Activated CD4-positive, alpha-beta T cell treated with anti-CD3 and anti-CD28 coated beads for 36 hours (primary cell): ENCODE data around the gene ZIC5. TPM values are rescaled to one million over a fixed set of nuclear protein-coding genes. Genes with fewer than 3 reads are reported as not detected.
A peak's percentile ranks its signal among the peaks of the same experiment; 100 is the strongest.

Experiments
- ATAC-seq: fragments of 200-7000 bp; cut with Tn5 transposase; one replicate; pipeline ENCODE4 v1.10.0; 2021; ENCODE audit warnings: mild to moderate bottlenecking, moderate library complexity
- CTCF ChIA-PET: fragments of 350-600 bp; sonication (Branson Sonifier 250); formaldehyde crosslinking; loops from one replicate; lab custom pipeline; 2021; ENCODE audit warnings: antibody characterized with exemption; lab: Charles Lee
- POLR2A ChIA-PET: fragments of 350-600 bp; sonication (Branson Sonifier 250); formaldehyde crosslinking; loops from one replicate; lab custom pipeline; 2021; ENCODE audit warnings: antibody characterized with exemption, inconsistent platforms; lab: Charles Lee
- DNase-seq: peaks from one replicate; pipeline ENCODE4 v3.0.0-alpha.2; 2020
- H3K27ac Mint-ChIP-seq: one replicate; pipeline ENCODE4 v1.8.0; 2021; ENCODE audit warnings: mixed read lengths
- H3K27me3 Mint-ChIP-seq: one replicate; pipeline ENCODE4 v1.8.0; 2021; ENCODE audit warnings: mixed read lengths
- H3K36me3 Mint-ChIP-seq: one replicate; pipeline ENCODE4 v1.8.0; 2021; ENCODE audit warnings: low read depth, mixed read lengths
- H3K4me1 Mint-ChIP-seq: one replicate; pipeline ENCODE4 v1.8.0; 2021; ENCODE audit warnings: mixed read lengths
- H3K4me3 Mint-ChIP-seq: one replicate; pipeline ENCODE4 v1.8.0; 2021; ENCODE audit warnings: mild to moderate bottlenecking, moderate library complexity, mixed read lengths
- H3K9me3 Mint-ChIP-seq: one replicate; pipeline ENCODE4 v1.8.0; 2021; ENCODE audit warnings: low read depth, mixed read lengths
- intact Hi-C, 2 experiments: fragments of 100-400 bp; cut with DNase I in 1 of 2; cut with micrococcal nuclease in 1 of 2; formaldehyde crosslinking; loops; one replicate each; pipeline versions ENCODE4 v1.14.2 to v1.15.1; 2022 to 2024; cut with DNase I, micrococcal nuclease
- total RNA-seq, 2 experiments: library from RNA; stranded (reverse); gene quantifications; one replicate each; pipeline ENCODE4 v1.2.3, GENCODE V29; 2021

Gene ZIC5
- total RNA-seq, 2 experiments from 2014 or later, result not detected

DNA sequence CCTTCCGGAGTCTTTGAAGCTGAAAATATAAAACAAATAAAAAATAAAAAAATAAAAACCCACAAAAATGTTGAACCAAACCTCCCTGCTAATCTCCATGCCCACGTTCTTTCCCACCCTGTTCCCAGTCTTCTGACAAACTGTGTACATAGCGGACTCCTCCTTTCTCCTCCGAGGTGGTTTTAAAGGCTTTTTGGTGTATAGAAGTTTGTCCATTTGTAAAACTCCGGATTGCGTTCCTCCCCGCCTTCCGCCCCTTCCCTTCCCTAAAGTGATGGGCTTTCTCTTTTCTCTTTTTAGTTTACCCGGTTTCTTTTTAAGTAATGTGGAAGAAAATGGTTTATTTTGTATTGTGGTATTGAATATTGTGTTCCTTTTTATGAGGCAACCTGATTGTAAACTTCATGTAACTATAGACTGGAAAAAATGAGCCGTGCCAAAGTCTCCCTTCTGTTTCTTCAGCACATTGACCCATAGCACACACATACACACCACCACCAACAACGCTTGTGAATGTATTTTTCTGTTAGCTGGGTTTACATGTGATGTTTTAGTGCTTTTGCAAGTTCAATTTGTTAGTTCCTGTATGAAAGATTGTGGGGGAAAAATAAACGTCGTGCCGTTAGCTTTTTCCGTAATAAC is 14.4 kb upstream of the ZIC5 start:
- H3K27ac Mint-ChIP-seq, result no peak overlapping the region
- H3K36me3 Mint-ChIP-seq, result no peaks in the 10 kb centered on the region
- peaks cover 35% of the 10 kb centered on the region for H3K4me1 Mint-ChIP-seq
- DNase-seq (no peak), ATAC-seq (no peak)
- CTCF ChIA-PET, result interaction anchor here (1.7 kb wide), 1 partner anchor 12 kb away, joined by 6 read pairs; no protein-coding TSS in a partner anchor
- peaks cover 73% of the 10 kb centered on the region for H3K27me3 Mint-ChIP-seq
- no peaks in the 10 kb centered on the region for H3K9me3 Mint-ChIP-seq
- POLR2A ChIA-PET, result no interaction called here
- no peak overlapping the region for H3K4me3 Mint-ChIP-seq
- intact Hi-C loops, result loop anchor here (2.0 to 10.0 kb wide), 5 partner anchors 15 to 529 kb away; partner anchors contain the start of gene ZIC5 (in 1 of the 2)

DNA sequence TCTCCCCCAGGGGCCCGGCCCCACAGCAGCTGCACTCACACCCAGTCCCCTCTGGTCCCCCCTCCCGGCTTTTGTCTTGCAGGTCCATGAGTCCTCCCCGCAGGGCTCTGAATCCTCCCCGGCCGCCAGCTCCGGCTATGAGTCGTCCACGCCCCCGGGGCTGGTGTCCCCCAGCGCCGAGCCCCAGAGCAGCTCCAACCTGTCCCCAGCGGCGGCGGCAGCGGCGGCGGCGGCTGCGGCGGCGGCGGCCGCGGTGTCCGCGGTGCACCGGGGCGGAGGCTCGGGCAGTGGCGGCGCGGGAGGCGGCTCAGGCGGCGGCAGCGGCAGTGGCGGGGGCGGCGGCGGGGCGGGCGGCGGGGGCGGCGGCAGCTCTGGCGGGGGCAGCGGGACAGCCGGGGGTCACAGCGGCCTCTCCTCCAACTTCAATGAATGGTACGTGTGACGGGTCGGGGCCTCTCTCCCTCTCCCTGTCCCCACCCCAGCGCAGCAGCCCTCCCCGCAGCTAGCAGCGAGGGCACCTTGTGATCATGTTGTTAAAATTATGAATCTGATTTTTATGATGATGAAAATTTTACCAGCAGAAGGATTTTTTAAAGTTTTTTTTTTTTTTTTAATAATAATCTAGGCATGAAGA is 13.8 kb upstream of the ZIC5 start:
- no peaks in the 10 kb centered on the region for H3K9me3 Mint-ChIP-seq
- H3K4me1 Mint-ChIP-seq, result peaks cover 31% of the 10 kb centered on the region
- ChIA-PET POLR2A (no interaction called here), CTCF (no interaction called here)
- peaks cover 68% of the 10 kb centered on the region for H3K27me3 Mint-ChIP-seq
- no peak overlapping the region for H3K27ac Mint-ChIP-seq
- no peak overlapping the region for H3K4me3 Mint-ChIP-seq
- no peaks in the 10 kb centered on the region for H3K36me3 Mint-ChIP-seq
- DNase-seq (peak; percentile 39), ATAC-seq (no peak)
- intact Hi-C loops, result loop anchor here (2.0 to 10.0 kb wide), 4 partner anchors 27 to 529 kb away; no protein-coding TSS in a partner anchor

GRCh38 chr13:99984461-99985240 is 13.1 kb upstream of the ZIC5 start:
- intact Hi-C loops, result loop anchor here (2.0 to 10.0 kb wide), 6 partner anchors 26 to 688 kb away; partner anchors contain the start of gene TMTC4 (in 1 of the 2)
- POLR2A ChIA-PET, result interaction anchor here (1.2 kb wide), 1 partner anchor 14 kb away, joined by 4 read pairs; no protein-coding TSS in a partner anchor
- Mint-ChIP-seq H3K27me3 (peaks cover 61% of the 10 kb centered on the region), H3K4me1 (peaks cover 25% of the 10 kb centered on the region), H3K27ac (peak overlapping the region; percentile 42), H3K4me3 (peak overlapping the region; percentile 21), H3K36me3 (no peaks in the 10 kb centered on the region), H3K9me3 (no peaks in the 10 kb centered on the region)
- ATAC-seq (no peak), DNase-seq (peak; percentile 46)
- CTCF ChIA-PET, result no interaction called here

- no peak overlapping the region for H3K27ac Mint-ChIP-seq
- H3K9me3 Mint-ChIP-seq, result no peaks in the 10 kb centered on the region
- ChIA-PET CTCF (interaction anchor here (0.5 kb wide), 1 partner anchor 226 kb away, joined by 3 read pairs; no protein-coding TSS in a partner anchor), POLR2A (interaction anchor here (1.2 kb wide), 1 partner anchor 14 kb away, joined by 4 read pairs; no protein-coding TSS in a partner anchor)
- H3K36me3 Mint-ChIP-seq, result no peaks in the 10 kb centered on the region
- H3K27me3 Mint-ChIP-seq, result peaks cover 57% of the 10 kb centered on the region
- peak overlapping the region; percentile 29 for H3K4me3 Mint-ChIP-seq
- intact Hi-C loops, result loop anchor here (1.0 to 10.0 kb wide), 8 partner anchors 13 to 689 kb away; partner anchors contain the start of gene TMTC4 (in 1 of the 2)
- peak; percentile 15 for DNase-seq
- peaks cover 22% of the 10 kb centered on the region for H3K4me1 Mint-ChIP-seq
- ATAC-seq, result no peak
Observed at GRCh38 chr13:99983499-99984401, 12.2 kb upstream of the ZIC5 start.

GRCh38 chr13:99982731-99983498 is 11.3 kb upstream of the ZIC5 start:
- no peak overlapping the region for H3K27ac Mint-ChIP-seq
- ATAC-seq (no peak), DNase-seq (peak; percentile 32)
- no peaks in the 10 kb centered on the region for H3K9me3 Mint-ChIP-seq
- ChIA-PET CTCF (interaction anchor here (0.5 to 1.5 kb wide), 5 partner anchors 9 to 532 kb away, joined by 3 to 5 read pairs (median 3); no protein-coding TSS in a partner anchor), POLR2A (interaction anchor here (0.5 to 1.2 kb wide), 2 partner anchors 13 to 192 kb away, joined by 3 to 4 read pairs; no protein-coding TSS in a partner anchor)
- H3K36me3 Mint-ChIP-seq, result no peaks in the 10 kb centered on the region
- H3K4me3 Mint-ChIP-seq, result peak overlapping the region; percentile 29
- peaks cover 29% of the 10 kb centered on the region for H3K4me1 Mint-ChIP-seq
- intact Hi-C loops, result loop anchor here (1.0 to 10.0 kb wide), 7 partner anchors 13 to 689 kb away; partner anchors contain the start of gene TMTC4 (in 1 of the 2)
- peaks cover 57% of the 10 kb centered on the region for H3K27me3 Mint-ChIP-seq

DNA sequence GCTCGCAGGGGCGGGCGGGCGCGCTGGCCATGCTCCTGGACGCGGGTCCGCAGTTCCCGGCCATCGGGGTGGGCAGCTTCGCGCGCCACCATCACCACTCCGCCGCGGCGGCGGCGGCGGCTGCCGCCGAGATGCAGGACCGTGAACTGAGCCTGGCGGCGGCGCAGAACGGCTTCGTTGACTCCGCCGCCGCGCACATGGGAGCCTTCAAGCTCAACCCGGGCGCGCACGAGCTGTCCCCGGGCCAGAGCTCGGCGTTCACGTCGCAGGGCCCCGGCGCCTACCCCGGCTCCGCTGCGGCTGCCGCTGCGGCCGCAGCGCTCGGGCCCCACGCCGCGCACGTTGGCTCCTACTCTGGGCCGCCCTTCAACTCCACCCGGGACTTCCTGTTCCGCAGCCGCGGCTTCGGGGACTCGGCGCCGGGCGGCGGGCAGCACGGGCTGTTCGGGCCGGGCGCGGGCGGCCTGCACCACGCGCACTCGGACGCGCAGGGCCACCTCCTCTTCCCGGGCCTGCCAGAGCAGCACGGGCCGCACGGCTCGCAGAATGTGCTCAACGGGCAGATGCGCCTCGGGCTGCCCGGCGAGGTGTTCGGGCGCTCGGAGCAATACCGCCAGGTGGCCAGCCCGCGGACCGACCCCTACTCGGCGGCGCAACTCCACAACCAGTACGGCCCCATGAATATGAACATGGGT is 10.6 kb upstream of the ZIC5 start:
- H3K36me3 Mint-ChIP-seq, result no peaks in the 10 kb centered on the region
- H3K27me3 Mint-ChIP-seq, result peaks cover 57% of the 10 kb centered on the region
- POLR2A ChIA-PET, result no interaction called here
- CTCF ChIA-PET, result interaction anchor here (0.6 to 1.5 kb wide), 6 partner anchors 10 to 533 kb away, joined by 3 to 5 read pairs (median 3); no protein-coding TSS in a partner anchor
- no peak overlapping the region for H3K27ac Mint-ChIP-seq
- peak overlapping the region; percentile 24 for H3K4me3 Mint-ChIP-seq
- H3K9me3 Mint-ChIP-seq, result peaks cover 3% of the 10 kb centered on the region
- DNase-seq (peak; percentile 62), ATAC-seq (peak; percentile 31)
- intact Hi-C loops, result loop anchor here (2.0 to 10.0 kb wide), 6 partner anchors 13 to 690 kb away; partner anchors contain the start of gene TMTC4 (in 1 of the 2)
- peaks cover 29% of the 10 kb centered on the region for H3K4me1 Mint-ChIP-seq

- H3K27me3 Mint-ChIP-seq, result peaks cover 57% of the 10 kb centered on the region
- no peaks in the 10 kb centered on the region for H3K36me3 Mint-ChIP-seq
- no peak within 1 kb of the TSS for H3K27ac Mint-ChIP-seq
- peak within 1 kb of the TSS; percentile 30 for H3K4me3 Mint-ChIP-seq
- DNase-seq (peak; percentile 38), ATAC-seq (no peak)
- CTCF ChIA-PET, result interaction anchor here (0.6 to 1.5 kb wide), 6 partner anchors 11 to 533 kb away, joined by 3 to 5 read pairs (median 4); no protein-coding TSS in a partner anchor
- intact Hi-C loops, result loop anchor here (2.0 to 10.0 kb wide), 6 partner anchors 13 to 691 kb away; partner anchors contain the start of gene TMTC4 (in 1 of the 2)
- peaks cover 29% of the 10 kb centered on the region for H3K4me1 Mint-ChIP-seq
- POLR2A ChIA-PET, result no interaction called here
- H3K9me3 Mint-ChIP-seq, result peaks cover 3% of the 10 kb centered on the region
Observed at GRCh38 chr13:99981735-99982035, 10.1 kb upstream of the ZIC5 start, which contains the start of gene ZIC2. Gene ZIC2 (plus strand): TSS chr13:99981784. CDS start chr13:99982065, 281 bp downstream.

- intact Hi-C loops, result loop anchor here (1.0 to 10.0 kb wide), 7 partner anchors 11 to 691 kb away; partner anchors contain the start of genes CLYBL (in 1 of the 2) and TMTC4 (in 1 of the 2)
- CTCF ChIA-PET, result interaction anchor here (0.5 to 1.5 kb wide), 8 partner anchors 11 to 1676 kb away, joined by 3 to 5 read pairs (median 3); no protein-coding TSS in a partner anchor
- POLR2A ChIA-PET, result no interaction called here
- H3K36me3 Mint-ChIP-seq, result no peaks in the 10 kb centered on the region
- peak overlapping the region; percentile 30 for H3K4me3 Mint-ChIP-seq
- DNase-seq (peak; percentile 56), ATAC-seq (peak; percentile 39)
- H3K9me3 Mint-ChIP-seq, result peaks cover 3% of the 10 kb centered on the region
- peaks cover 58% of the 10 kb centered on the region for H3K27me3 Mint-ChIP-seq
- peaks cover 27% of the 10 kb centered on the region for H3K4me1 Mint-ChIP-seq
- no peak overlapping the region for H3K27ac Mint-ChIP-seq
Observed at GRCh38 chr13:99980824-99981734, 9.5 kb upstream of the ZIC5 start.
